ENCODE results near the gene JAKMIP2. TPM values are rescaled to one million over a fixed set of nuclear protein-coding genes. Genes with fewer than 3 reads are reported as not detected.

Gene JAKMIP2
- total and polyA plus RNA-seq, 12 donors: 0.06 to 0.71 (median 0.14) TPM; not detected in 3

DNA sequence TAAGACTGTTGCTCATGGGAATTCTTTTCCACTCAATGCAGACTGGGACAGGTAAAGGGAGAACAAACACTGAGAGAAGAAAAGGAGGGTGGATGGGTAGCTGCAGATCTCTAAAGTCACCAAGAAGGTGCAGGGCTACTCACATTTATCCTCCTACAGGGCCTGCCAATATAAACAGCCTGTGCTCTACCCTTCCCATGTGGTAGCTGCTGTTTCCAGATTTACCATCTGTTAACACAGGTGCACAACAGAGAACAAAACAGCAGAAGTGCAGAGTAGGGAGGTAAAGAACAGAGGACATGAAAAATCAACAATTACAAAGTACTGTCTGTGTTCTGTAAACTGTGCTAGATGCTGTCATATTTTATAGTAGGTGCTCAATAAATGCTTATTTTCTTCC lies 26.0 kb downstream of the JAKMIP2 start:
- ATAC-seq: no peak
- TF ChIP-seq, protein P1, sequence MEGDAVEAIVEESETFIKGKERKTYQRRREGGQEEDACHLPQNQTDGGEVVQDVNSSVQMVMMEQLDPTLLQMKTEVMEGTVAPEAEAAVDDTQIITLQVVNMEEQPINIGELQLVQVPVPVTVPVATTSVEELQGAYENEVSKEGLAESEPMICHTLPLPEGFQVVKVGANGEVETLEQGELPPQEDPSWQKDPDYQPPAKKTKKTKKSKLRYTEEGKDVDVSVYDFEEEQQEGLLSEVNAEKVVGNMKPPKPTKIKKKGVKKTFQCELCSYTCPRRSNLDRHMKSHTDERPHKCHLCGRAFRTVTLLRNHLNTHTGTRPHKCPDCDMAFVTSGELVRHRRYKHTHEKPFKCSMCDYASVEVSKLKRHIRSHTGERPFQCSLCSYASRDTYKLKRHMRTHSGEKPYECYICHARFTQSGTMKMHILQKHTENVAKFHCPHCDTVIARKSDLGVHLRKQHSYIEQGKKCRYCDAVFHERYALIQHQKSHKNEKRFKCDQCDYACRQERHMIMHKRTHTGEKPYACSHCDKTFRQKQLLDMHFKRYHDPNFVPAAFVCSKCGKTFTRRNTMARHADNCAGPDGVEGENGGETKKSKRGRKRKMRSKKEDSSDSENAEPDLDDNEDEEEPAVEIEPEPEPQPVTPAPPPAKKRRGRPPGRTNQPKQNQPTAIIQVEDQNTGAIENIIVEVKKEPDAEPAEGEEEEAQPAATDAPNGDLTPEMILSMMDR (IDR thresholded peaks at IDR 0.05): no peak
- intact Hi-C loops (cut with DNase I): no loop called here
- no peaks in the 10 kb centered on the region for H3K27me3 ChIP-seq
- H3K4me1 ChIP-seq: no peaks in the 10 kb centered on the region
- H3K27ac ChIP-seq: no peak overlapping the region
- H3K4me3 ChIP-seq: no peak overlapping the region
- no peak for DNase-seq
- no peaks in the 10 kb centered on the region for H3K9me3 ChIP-seq
- H3K36me3 ChIP-seq: no peaks in the 10 kb centered on the region

DNA sequence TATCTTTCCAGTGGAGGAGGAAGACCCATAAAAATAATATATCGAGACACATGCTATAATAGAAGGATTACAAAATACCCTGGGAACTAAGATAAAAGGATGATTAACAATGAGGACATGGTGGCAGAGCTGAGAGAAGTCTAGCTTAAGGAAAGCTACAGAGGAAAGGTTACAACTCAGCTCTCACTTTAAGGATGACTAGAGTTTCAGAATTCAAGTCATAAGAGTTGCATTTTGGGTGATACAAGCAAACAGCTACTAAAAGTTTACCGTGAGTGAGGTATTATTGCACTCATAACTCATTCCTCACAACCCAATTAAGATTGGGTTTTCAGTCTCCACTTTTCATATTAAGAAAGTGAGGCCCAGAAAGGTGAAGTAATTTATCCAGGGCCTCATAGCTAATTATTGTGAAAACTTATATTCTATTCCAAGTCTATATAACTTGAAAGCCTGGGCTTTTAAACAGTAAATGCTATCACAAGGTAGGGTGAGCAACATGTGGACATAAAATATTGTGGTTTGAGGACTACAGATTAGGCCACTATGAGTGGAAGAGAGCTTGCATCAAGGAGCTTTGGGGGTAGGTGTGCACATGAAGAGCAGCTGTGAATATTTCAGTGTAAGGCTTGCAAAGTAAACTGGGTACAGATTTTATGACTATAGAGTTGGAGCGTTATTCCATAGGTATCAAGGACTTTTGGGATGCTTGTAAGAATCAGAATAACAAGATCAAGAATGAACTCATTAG lies 28.0 kb downstream of the JAKMIP2 start:
- ATAC-seq (no peak), DNase-seq (no peak)
- no peak overlapping the region for H3K4me3 ChIP-seq
- H3K36me3 ChIP-seq: no peaks in the 10 kb centered on the region
- H3K4me1 ChIP-seq: no peaks in the 10 kb centered on the region
- H3K27ac ChIP-seq: no peak overlapping the region
- no peaks in the 10 kb centered on the region for H3K9me3 ChIP-seq
- no peaks in the 10 kb centered on the region for H3K27me3 ChIP-seq
- 86 to 90% methylated on average over 3 of the region's 3 CpGs for WGBS, 2 donors
- intact Hi-C loops (cut with DNase I): no loop called here
- TF ChIP-seq, protein P1 (IDR thresholded peaks at IDR 0.05): no peak

DNA sequence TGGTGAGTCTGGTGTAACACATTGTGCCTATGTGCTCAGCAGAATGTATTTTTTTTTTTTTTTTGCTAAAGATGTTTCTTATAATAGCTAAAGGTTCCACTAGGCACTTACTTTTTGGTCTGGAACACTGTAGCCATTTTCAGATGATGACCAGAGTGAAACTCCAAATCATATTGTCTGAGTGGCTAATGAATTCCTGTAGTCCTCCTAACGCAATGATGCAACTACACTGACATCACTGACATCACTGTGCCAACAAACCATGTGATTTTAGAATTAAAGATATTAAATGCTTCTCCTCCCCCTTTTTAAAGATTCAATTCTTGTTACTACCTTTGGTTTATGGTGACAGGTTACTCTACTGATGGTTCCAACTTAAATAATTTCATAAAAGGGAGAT lies 28.8 kb downstream of the JAKMIP2 start:
- DNase-seq (no peak), ATAC-seq (no peak)
- H3K4me3 ChIP-seq: no peak overlapping the region
- intact Hi-C loops (cut with DNase I): no loop called here
- no peaks in the 10 kb centered on the region for H3K9me3 ChIP-seq
- no peaks in the 10 kb centered on the region for H3K4me1 ChIP-seq
- H3K27ac ChIP-seq: no peak overlapping the region
- no peaks in the 10 kb centered on the region for H3K27me3 ChIP-seq
- H3K36me3 ChIP-seq: no peaks in the 10 kb centered on the region
- WGBS, 2 donors: 79 to 80% methylated on average over 1 of the region's 1 CpG
- TF ChIP-seq, protein P1 (IDR thresholded peaks at IDR 0.05): no peak

DNA sequence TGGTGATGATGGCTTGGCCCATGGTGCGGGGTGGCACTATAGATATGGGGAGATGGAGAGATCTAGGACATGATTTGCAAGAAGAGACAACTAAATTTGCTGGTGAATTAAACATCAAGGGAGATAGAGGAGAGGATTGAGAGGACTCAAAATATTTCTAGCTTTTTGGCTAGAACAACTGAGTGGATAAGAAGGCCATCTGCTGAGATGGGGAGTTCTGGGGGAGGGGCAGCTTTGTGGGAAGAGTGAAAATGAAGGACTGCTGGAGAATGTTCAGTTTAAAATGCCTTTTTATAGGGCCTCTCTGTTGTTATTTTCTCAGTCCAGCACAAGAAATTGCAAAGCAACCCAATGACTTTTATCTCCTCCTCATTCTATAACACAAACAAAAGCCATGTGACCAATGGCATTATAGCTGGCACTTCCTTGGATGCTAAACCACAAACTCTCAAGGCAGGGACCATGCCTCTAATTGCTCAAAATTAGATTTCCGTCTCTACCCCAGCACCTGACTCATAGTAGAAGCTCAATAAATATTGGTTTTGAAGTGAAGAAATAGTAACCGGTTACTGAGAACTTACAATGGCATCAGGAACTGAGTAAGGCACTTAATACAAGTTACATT lies 29.8 kb downstream of the JAKMIP2 start:
- 92 to 97% methylated on average over 3 of the region's 3 CpGs for WGBS, 2 donors
- DNase-seq (no peak), ATAC-seq (no peak)
- H3K27me3 ChIP-seq: no peaks in the 10 kb centered on the region
- intact Hi-C loops (cut with DNase I): no loop called here
- H3K36me3 ChIP-seq: no peaks in the 10 kb centered on the region
- H3K4me1 ChIP-seq: no peaks in the 10 kb centered on the region
- H3K4me3 ChIP-seq: no peak overlapping the region
- H3K27ac ChIP-seq: no peak overlapping the region
- TF ChIP-seq, protein P1 (IDR thresholded peaks at IDR 0.05): no peak
- no peaks in the 10 kb centered on the region for H3K9me3 ChIP-seq
